Upper lobe of left lung (tissue), 6 donors: ENCODE measurements around the gene EAF1. TPM values are rescaled to one million over a fixed set of nuclear protein-coding genes. Genes with fewer than 3 reads are reported as not detected.

Experiments used
- ATAC-seq, 2 donors: fragments of 200-7000 bp; cut with Tn5 transposase; one replicate each; pipeline ENCODE4 v1.9.1; 2022; ENCODE audit warnings: mild to moderate bottlenecking in 2 of 2, moderate library complexity in 2 of 2; ENCODE audit not compliant: low FRiP score in 2 of 2
- DNase-seq, 2 donors: peaks; one replicate each; pipeline ENCODE4 v3.0.0-alpha.2; 2019 to 2020
- H3K27ac ChIP-seq, 4 donors: fragments of 200-600 bp; sonication (generic); one replicate each; pipeline ENCODE4 v1.5.1; 2016 to 2019
- H3K27me3 ChIP-seq, 4 donors: fragments of 200-600 bp; sonication (generic); one replicate each; pipeline ENCODE4 v1.5.1; 2017 to 2019
- H3K36me3 ChIP-seq, 4 donors: fragments of 200-600 bp; sonication (generic); one replicate each; pipeline ENCODE4 v1.5.1; 2016 to 2019
- H3K4me1 ChIP-seq, 4 donors: fragments of 200-600 bp; sonication (generic); one replicate each; pipeline ENCODE4 v1.5.1; 2018 to 2019
- H3K4me3 ChIP-seq, 4 donors: fragments of 200-600 bp; sonication (generic); one replicate each; pipeline ENCODE4 v1.5.1; 2017 to 2019; ENCODE audit warnings: mild to moderate bottlenecking in 2 of 4, moderate library complexity in 1 of 4
- H3K9me3 ChIP-seq, 4 donors: fragments of 200-600 bp; sonication (generic); one replicate each; pipeline ENCODE4 v1.5.1; 2018 to 2019
- EP300 ChIP-seq, 4 donors: sonication (generic); formaldehyde crosslinking; IDR thresholded peaks; one replicate each; pipeline ENCODE4 v1.5.1; 2017; ENCODE audit warnings: antibody characterized with exemption in 4 of 4, control low read depth in 2 of 4
- POLR2A ChIP-seq, 4 donors: fragments of 450-650 bp; IDR thresholded peaks; one replicate each; pipeline ENCODE4 v1.5.1; 2016 to 2017; ENCODE audit warnings: antibody characterized with exemption in 4 of 4, mild to moderate bottlenecking in 2 of 4
- POLR2AphosphoS5 ChIP-seq, 2 donors: sonication (generic); formaldehyde crosslinking; IDR thresholded peaks; one replicate each; pipeline ENCODE4 v1.5.1; 2017; ENCODE audit warnings: antibody characterized with exemption in 2 of 2
- WGBS, 2 donors: methylation state at CpG; one replicate each; pipeline ENCODE4 v1.1.5; 2017 to 2018; 5-methylcytosine and 5-hydroxymethylcytosine counted together
- total RNA-seq, 6 donors: library from RNA; depleted of rRNA in 4 of 6; stranded (reverse); fragments of >200 nt in 4 of 6; gene quantifications; one replicate each; pipeline versions ENCODE4 v1.1.0 to v1.2.1, GENCODE V29; 2016 to 2021
- TF ChIP-seq, protein P1 (sequence below), 6 experiments: fragments of 450-650 bp in 4 of 6; fragments of 200-600 bp in 2 of 6; sonication (generic) in 2 of 6; IDR thresholded peaks; one replicate each; pipeline ENCODE4 v1.5.1; 2016 to 2019; ENCODE audit warnings: antibody characterized with exemption in 6 of 6
- donor health status: DM: no; HTN: no; CAD: no; lungs with moderate emphysema.
- donor health status: DM: no; HTN: yes; CAD: no; lungs with severe emphysema.

Gene EAF1
- total RNA-seq, 6 donors from 2014 or later, result 21.1 to 45.1 (median 31.7) TPM

DNA sequence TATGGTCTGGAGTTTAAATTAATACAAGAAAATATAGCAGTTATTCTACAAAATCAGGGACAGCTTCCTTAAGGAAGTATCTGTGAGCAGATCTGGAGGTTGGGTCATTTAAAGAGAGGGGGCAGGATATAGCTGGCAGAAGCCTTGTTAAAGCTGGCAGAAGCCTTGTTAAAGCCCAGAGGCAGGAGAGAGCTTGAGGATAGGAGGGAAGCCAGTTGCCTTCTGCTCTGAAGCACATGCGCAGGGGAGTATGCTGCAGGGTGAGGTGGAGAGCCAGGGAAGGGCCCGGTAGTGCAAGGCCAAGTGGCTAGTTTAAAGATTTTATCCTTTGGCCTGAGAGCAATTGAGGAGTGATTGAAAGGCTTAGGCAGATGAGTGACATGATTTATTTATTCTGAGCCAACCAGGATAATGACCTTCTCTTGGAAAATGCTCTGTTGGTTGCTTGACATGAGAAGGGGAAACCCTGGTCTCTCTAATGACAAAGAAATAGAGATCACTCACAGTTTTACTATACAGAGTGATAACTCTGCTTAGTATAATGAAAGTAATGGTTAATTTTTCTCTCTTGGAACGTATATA, 3.9 kb downstream of the EAF1 start:
- TF ChIP-seq, protein P1, sequence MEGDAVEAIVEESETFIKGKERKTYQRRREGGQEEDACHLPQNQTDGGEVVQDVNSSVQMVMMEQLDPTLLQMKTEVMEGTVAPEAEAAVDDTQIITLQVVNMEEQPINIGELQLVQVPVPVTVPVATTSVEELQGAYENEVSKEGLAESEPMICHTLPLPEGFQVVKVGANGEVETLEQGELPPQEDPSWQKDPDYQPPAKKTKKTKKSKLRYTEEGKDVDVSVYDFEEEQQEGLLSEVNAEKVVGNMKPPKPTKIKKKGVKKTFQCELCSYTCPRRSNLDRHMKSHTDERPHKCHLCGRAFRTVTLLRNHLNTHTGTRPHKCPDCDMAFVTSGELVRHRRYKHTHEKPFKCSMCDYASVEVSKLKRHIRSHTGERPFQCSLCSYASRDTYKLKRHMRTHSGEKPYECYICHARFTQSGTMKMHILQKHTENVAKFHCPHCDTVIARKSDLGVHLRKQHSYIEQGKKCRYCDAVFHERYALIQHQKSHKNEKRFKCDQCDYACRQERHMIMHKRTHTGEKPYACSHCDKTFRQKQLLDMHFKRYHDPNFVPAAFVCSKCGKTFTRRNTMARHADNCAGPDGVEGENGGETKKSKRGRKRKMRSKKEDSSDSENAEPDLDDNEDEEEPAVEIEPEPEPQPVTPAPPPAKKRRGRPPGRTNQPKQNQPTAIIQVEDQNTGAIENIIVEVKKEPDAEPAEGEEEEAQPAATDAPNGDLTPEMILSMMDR (IDR thresholded peaks at IDR 0.05), result no peak
- no peak for TF ChIP-seq POLR2AphosphoS5 (IDR thresholded peaks at IDR 0.05)
- no peak for TF ChIP-seq EP300 (IDR thresholded peaks at IDR 0.05)
- TF ChIP-seq POLR2A (IDR thresholded peaks at IDR 0.05), result no peak
- no peak for ATAC-seq
- no peaks in the 10 kb centered on the region for H3K27me3 ChIP-seq
- peaks cover 11 to 62% (median 39%) of the 10 kb centered on the region in 4 donors for H3K36me3 ChIP-seq
- no peak overlapping the region for H3K4me3 ChIP-seq
- peaks cover 15 to 35% (median 19%) of the 10 kb centered on the region in 4 donors for H3K4me1 ChIP-seq
- H3K9me3 ChIP-seq, result no peaks in the 10 kb centered on the region
- 78 to 86% methylated on average over 3 of the region's 3 CpGs for WGBS, 2 donors
- H3K27ac ChIP-seq, result no peak overlapping the region
- DNase-seq, result no peak

DNA sequence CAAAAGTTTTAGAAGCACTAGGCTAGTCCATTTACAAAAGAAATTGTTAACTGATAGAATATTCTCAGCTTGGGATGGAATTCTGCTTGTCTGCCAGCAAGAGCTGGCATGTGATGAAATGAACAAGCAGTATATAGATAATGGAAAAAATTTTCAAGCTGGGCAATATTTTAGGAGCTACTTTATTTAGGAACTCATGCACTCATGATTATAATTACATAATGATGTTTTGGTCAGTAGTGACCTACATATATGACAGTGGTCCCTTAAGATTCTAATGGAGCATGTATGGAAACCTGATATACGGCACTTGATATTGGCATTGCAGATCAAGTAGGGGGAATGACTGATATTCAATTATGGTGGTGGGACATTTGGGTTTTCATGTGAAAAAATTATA, 6.1 kb downstream of the EAF1 start:
- TF ChIP-seq EP300 (IDR thresholded peaks at IDR 0.05) (no peak), POLR2AphosphoS5 (IDR thresholded peaks at IDR 0.05) (no peak), POLR2A (IDR thresholded peaks at IDR 0.05) (no peak)
- TF ChIP-seq, protein P1 (IDR thresholded peaks at IDR 0.05), result no peak
- no peak for ATAC-seq
- Histone ChIP-seq H3K4me3 (no peak overlapping the region), H3K36me3 (peaks cover 22 to 84% (median 60%) of the 10 kb centered on the region in 4 donors), H3K27me3 (no peaks in the 10 kb centered on the region), H3K27ac (no peak overlapping the region), H3K4me1 (peaks cover 9 to 24% (median 14%) of the 10 kb centered on the region in 4 donors), H3K9me3 (no peaks in the 10 kb centered on the region)
- no peak for DNase-seq
- WGBS, 2 donors, result 91 to 100% methylated on average over 1 of the region's 1 CpG

GRCh38 chr3:15434756-15435155, 7.4 kb downstream of the EAF1 start:
- peaks cover 22 to 97% (median 70%) of the 10 kb centered on the region in 4 donors for H3K36me3 ChIP-seq
- TF ChIP-seq EP300 (IDR thresholded peaks at IDR 0.05) (no peak), POLR2AphosphoS5 (IDR thresholded peaks at IDR 0.05) (no peak), POLR2A (IDR thresholded peaks at IDR 0.05) (no peak)
- TF ChIP-seq, protein P1 (IDR thresholded peaks at IDR 0.05), result no peak
- H3K9me3 ChIP-seq, result no peaks in the 10 kb centered on the region
- ATAC-seq (no peak), DNase-seq (no peak)
- no peaks in the 10 kb centered on the region for H3K27me3 ChIP-seq
- H3K27ac ChIP-seq, result no peak overlapping the region
- no peak overlapping the region for H3K4me3 ChIP-seq
- peaks cover 2 to 16% (median 9%) of the 10 kb centered on the region in 4 donors for H3K4me1 ChIP-seq
- WGBS, 2 donors, result 91 to 100% methylated on average over 4 of the region's 4 CpGs

GRCh38 chr3:15436246-15436645, 8.8 kb downstream of the EAF1 start:
- DNase-seq (no peak), ATAC-seq (no peak)
- Histone ChIP-seq H3K27ac (no peak overlapping the region), H3K27me3 (no peaks in the 10 kb centered on the region), H3K4me1 (peaks cover 0 to 7% (median 5%) of the 10 kb centered on the region in 4 donors), H3K9me3 (no peaks in the 10 kb centered on the region), H3K36me3 (peaks cover 22 to 100% (median 81%) of the 10 kb centered on the region in 4 donors), H3K4me3 (no peak overlapping the region)
- TF ChIP-seq POLR2A (IDR thresholded peaks at IDR 0.05), result no peak
- TF ChIP-seq POLR2AphosphoS5 (IDR thresholded peaks at IDR 0.05), result no peak
- no peak for TF ChIP-seq EP300 (IDR thresholded peaks at IDR 0.05)
- TF ChIP-seq, protein P1 (IDR thresholded peaks at IDR 0.05), result no peak
- WGBS, 2 donors, result 82 to 100% methylated on average over 4 to 6 of the region's 6 CpGs

- Histone ChIP-seq H3K4me1 (peaks cover 0 to 6% (median 2%) of the 10 kb centered on the region in 4 donors), H3K27me3 (no peaks in the 10 kb centered on the region), H3K4me3 (no peak overlapping the region), H3K36me3 (peaks cover 22 to 93% (median 73%) of the 10 kb centered on the region in 4 donors), H3K27ac (peak overlapping the region in 1 of 4 donors; percentile 30), H3K9me3 (no peaks in the 10 kb centered on the region)
- no peak for TF ChIP-seq EP300 (IDR thresholded peaks at IDR 0.05)
- TF ChIP-seq POLR2A (IDR thresholded peaks at IDR 0.05), result no peak
- TF ChIP-seq, protein P1 (IDR thresholded peaks at IDR 0.05), result no peak
- no peak for TF ChIP-seq POLR2AphosphoS5 (IDR thresholded peaks at IDR 0.05)
- DNase-seq (no peak), ATAC-seq (no peak)
- 72 to 83% methylated on average over 4 of the region's 4 CpGs for WGBS, 2 donors
Measured at GRCh38 chr3:15438983-15439382, 11.6 kb downstream of the EAF1 start.
